ENCODE measurements around the gene ZNF175. TPM values are rescaled to one million over a fixed set of nuclear protein-coding genes. Genes with fewer than 3 reads are reported as not detected.
A peak's percentile ranks its signal among the peaks of the same experiment; 100 is the strongest.

The ZNF175 gene
- 10 to 100 TPM; 17.1 to 17.4 TPM for total RNA-seq
- polyA plus RNA-seq, result 1 to 10 TPM in 1 of 2 donors, under 1 TPM in 1; 0.65 to 2.6 TPM

- Histone ChIP-seq H3K36me3 (ENCODE audit: insufficient read depth, low read length) (peaks cover 7% of the 10 kb centered on the region), H3K4me1 (ENCODE audit: insufficient read depth, low read length) (peaks cover 19% of the 10 kb centered on the region), H3K27me3 (ENCODE audit: insufficient read depth, low read length) (no peaks in the 10 kb centered on the region), H3K9me3 (ENCODE audit: control insufficient read depth in 1 of 2, low read length in 2 of 2) (no peaks in the 10 kb centered on the region), H3K27ac (ENCODE audit: low read depth, low read length) (no peak within 1 kb of the TSS), H3K4me3 (ENCODE audit: low read length in 2 of 2) (peak within 1 kb of the TSS; percentile 39 to 68)
- Mint-ChIP-seq H3K4me3 (peak within 1 kb of the TSS; percentile 94 to 100 (median 96)), H3K36me3 (peaks cover 18 to 37% of the 10 kb centered on the region in 2 donors), H3K9me3 (peaks cover 0 to 4% (median 0%) of the 10 kb centered on the region in 8 donors), H3K4me1 (peaks cover 19 to 36% (median 25%) of the 10 kb centered on the region in 4 donors), H3K27ac (peak within 1 kb of the TSS; percentile 63 to 94 (median 85)), H3K27me3 (peaks cover 3 to 6% of the 10 kb centered on the region in 2 donors)
- ChIA-PET CTCF (ENCODE audit: partially characterized antibody) (interaction anchor here (0.5 kb wide), 1 partner anchor 143 kb away, joined by 3 read pairs; no protein-coding TSS in a partner anchor), POLR2A (ENCODE audit: partially characterized antibody) (interaction anchor here (1.0 kb wide), 2 partner anchors 23 to 133 kb away, joined by 4 to 7 read pairs; no protein-coding TSS in a partner anchor)
- intact Hi-C loops (cut with micrococcal nuclease), result loop anchor here (1.0 to 5.0 kb wide), 2 partner anchors 23 to 131 kb away; no protein-coding TSS in a partner anchor
- peak; percentile 71 to 79 (median 74) for DNase-seq
Observed at GRCh38 chr19:51570962-51571575, at the start of gene ZNF175. Gene ZNF175, plus strand, starts transcription at chr19:51571283. Its CDS starts 2,047 bp downstream, at chr19:51573330.

- Mint-ChIP-seq H3K4me1 (no peaks in the 10 kb centered on the region), H3K36me3 (no peaks in the 10 kb centered on the region), H3K9me3 (peaks cover 0 to 3% (median under 1%) of the 10 kb centered on the region in 8 donors), H3K4me3 (no peak overlapping the region), H3K27me3 (peaks cover 18 to 19% of the 10 kb centered on the region in 2 donors), H3K27ac (no peak overlapping the region)
- Histone ChIP-seq H3K27ac (ENCODE audit: low read depth, low read length) (no peak overlapping the region), H3K36me3 (ENCODE audit: insufficient read depth, low read length) (no peaks in the 10 kb centered on the region), H3K4me1 (ENCODE audit: insufficient read depth, low read length) (no peaks in the 10 kb centered on the region), H3K27me3 (ENCODE audit: insufficient read depth, low read length) (no peaks in the 10 kb centered on the region), H3K9me3 (ENCODE audit: control insufficient read depth in 1 of 2, low read length in 2 of 2) (no peaks in the 10 kb centered on the region), H3K4me3 (ENCODE audit: low read length in 2 of 2) (no peak overlapping the region)
- ChIA-PET CTCF (ENCODE audit: partially characterized antibody) (no interaction called here), POLR2A (ENCODE audit: partially characterized antibody) (no interaction called here)
- intact Hi-C loops (cut with micrococcal nuclease), result no loop called here
- DNase-seq, result no peak
Observed at GRCh38 chr19:51521357-51521756, 49.7 kb upstream of the ZNF175 start.

GRCh38 chr19:51521781-51522180 lies 49.3 kb upstream of the ZNF175 start:
- POLR2A ChIA-PET (ENCODE audit: partially characterized antibody), result no interaction called here
- CTCF ChIA-PET (ENCODE audit: partially characterized antibody), result interaction anchor here (0.9 kb wide), 2 partner anchors 8 to 100 kb away, joined by 3 to 4 read pairs; no protein-coding TSS in a partner anchor
- H3K36me3 ChIP-seq (ENCODE audit: insufficient read depth, low read length), result no peaks in the 10 kb centered on the region
- no peak overlapping the region for H3K27ac ChIP-seq (ENCODE audit: low read depth, low read length)
- H3K4me3 ChIP-seq (ENCODE audit: low read length in 2 of 2), result no peak overlapping the region
- H3K36me3 Mint-ChIP-seq, result no peaks in the 10 kb centered on the region
- DNase-seq, result no peak
- intact Hi-C loops (cut with micrococcal nuclease), result no loop called here
- no peak overlapping the region for H3K4me3 Mint-ChIP-seq
- no peaks in the 10 kb centered on the region for H3K9me3 ChIP-seq (ENCODE audit: control insufficient read depth in 1 of 2, low read length in 2 of 2)
- H3K9me3 Mint-ChIP-seq, result peaks cover 0 to 3% (median under 1%) of the 10 kb centered on the region in 8 donors
- no peaks in the 10 kb centered on the region for H3K4me1 Mint-ChIP-seq
- H3K27me3 Mint-ChIP-seq, result peaks cover 18 to 19% of the 10 kb centered on the region in 2 donors
- H3K4me1 ChIP-seq (ENCODE audit: insufficient read depth, low read length), result no peaks in the 10 kb centered on the region
- H3K27ac Mint-ChIP-seq, result no peak overlapping the region
- H3K27me3 ChIP-seq (ENCODE audit: insufficient read depth, low read length), result no peaks in the 10 kb centered on the region

GRCh38 chr19:51524666-51525264 lies 46.3 kb upstream of the ZNF175 start:
- Histone ChIP-seq H3K4me1 (ENCODE audit: insufficient read depth, low read length) (no peaks in the 10 kb centered on the region), H3K9me3 (ENCODE audit: control insufficient read depth in 1 of 2, low read length in 2 of 2) (no peaks in the 10 kb centered on the region), H3K27me3 (ENCODE audit: insufficient read depth, low read length) (peaks cover 3% of the 10 kb centered on the region), H3K4me3 (ENCODE audit: low read length in 2 of 2) (no peak overlapping the region), H3K27ac (ENCODE audit: low read depth, low read length) (no peak overlapping the region), H3K36me3 (ENCODE audit: insufficient read depth, low read length) (no peaks in the 10 kb centered on the region)
- H3K27me3 Mint-ChIP-seq, result peaks cover 11 to 32% of the 10 kb centered on the region in 2 donors
- ChIA-PET POLR2A (ENCODE audit: partially characterized antibody) (no interaction called here), CTCF (ENCODE audit: partially characterized antibody) (interaction anchor here (1.7 kb wide), 1 partner anchor 8 kb away, joined by 3 read pairs; no protein-coding TSS in a partner anchor)
- no peak overlapping the region for H3K27ac Mint-ChIP-seq
- DNase-seq, result no peak
- no peaks in the 10 kb centered on the region for H3K4me1 Mint-ChIP-seq
- no peaks in the 10 kb centered on the region for H3K36me3 Mint-ChIP-seq
- H3K4me3 Mint-ChIP-seq, result no peak overlapping the region
- intact Hi-C loops (cut with micrococcal nuclease), result no loop called here
- no peaks in the 10 kb centered on the region for H3K9me3 Mint-ChIP-seq

- Mint-ChIP-seq H3K4me3 (no peak overlapping the region), H3K27ac (no peak overlapping the region), H3K27me3 (peaks cover 8 to 33% of the 10 kb centered on the region in 2 donors), H3K4me1 (no peaks in the 10 kb centered on the region), H3K9me3 (no peaks in the 10 kb centered on the region), H3K36me3 (no peaks in the 10 kb centered on the region)
- Histone ChIP-seq H3K4me3 (ENCODE audit: low read length in 2 of 2) (no peak overlapping the region), H3K27me3 (ENCODE audit: insufficient read depth, low read length) (peaks cover 3% of the 10 kb centered on the region), H3K36me3 (ENCODE audit: insufficient read depth, low read length) (no peaks in the 10 kb centered on the region), H3K4me1 (ENCODE audit: insufficient read depth, low read length) (no peaks in the 10 kb centered on the region), H3K27ac (ENCODE audit: low read depth, low read length) (no peak overlapping the region), H3K9me3 (ENCODE audit: control insufficient read depth in 1 of 2, low read length in 2 of 2) (no peaks in the 10 kb centered on the region)
- ChIA-PET POLR2A (ENCODE audit: partially characterized antibody) (no interaction called here), CTCF (ENCODE audit: partially characterized antibody) (interaction anchor here (1.7 kb wide), 1 partner anchor 9 kb away, joined by 3 read pairs; no protein-coding TSS in a partner anchor)
- no peak for DNase-seq
- intact Hi-C loops (cut with micrococcal nuclease), result no loop called here
Observed at GRCh38 chr19:51525651-51526050, 45.4 kb upstream of the ZNF175 start.

- H3K9me3 Mint-ChIP-seq, result peaks cover 0 to 2% (median 0%) of the 10 kb centered on the region in 8 donors
- Histone ChIP-seq H3K27ac (ENCODE audit: low read depth, low read length) (no peak overlapping the region), H3K9me3 (ENCODE audit: control insufficient read depth in 1 of 2, low read length in 2 of 2) (no peaks in the 10 kb centered on the region), H3K36me3 (ENCODE audit: insufficient read depth, low read length) (no peaks in the 10 kb centered on the region), H3K27me3 (ENCODE audit: insufficient read depth, low read length) (peaks cover 3% of the 10 kb centered on the region), H3K4me1 (ENCODE audit: insufficient read depth, low read length) (no peaks in the 10 kb centered on the region), H3K4me3 (ENCODE audit: low read length in 2 of 2) (no peak overlapping the region)
- H3K36me3 Mint-ChIP-seq, result no peaks in the 10 kb centered on the region
- no peak for DNase-seq
- H3K27ac Mint-ChIP-seq, result no peak overlapping the region
- peaks cover 17 to 43% of the 10 kb centered on the region in 2 donors for H3K27me3 Mint-ChIP-seq
- no peak overlapping the region for H3K4me3 Mint-ChIP-seq
- ChIA-PET POLR2A (ENCODE audit: partially characterized antibody) (no interaction called here), CTCF (ENCODE audit: partially characterized antibody) (no interaction called here)
- H3K4me1 Mint-ChIP-seq, result no peaks in the 10 kb centered on the region
- intact Hi-C loops (cut with micrococcal nuclease), result no loop called here
Observed at GRCh38 chr19:51529301-51529700, 41.8 kb upstream of the ZNF175 start.

GRCh38 chr19:51530616-51531015 lies 40.5 kb upstream of the ZNF175 start:
- H3K27ac Mint-ChIP-seq, result no peak overlapping the region
- no peak overlapping the region for H3K27ac ChIP-seq (ENCODE audit: low read depth, low read length)
- no peak for DNase-seq
- H3K4me3 ChIP-seq (ENCODE audit: low read length in 2 of 2), result no peak overlapping the region
- no peaks in the 10 kb centered on the region for H3K4me1 Mint-ChIP-seq
- no peaks in the 10 kb centered on the region for H3K36me3 ChIP-seq (ENCODE audit: insufficient read depth, low read length)
- H3K36me3 Mint-ChIP-seq, result no peaks in the 10 kb centered on the region
- ChIA-PET CTCF (ENCODE audit: partially characterized antibody) (no interaction called here), POLR2A (ENCODE audit: partially characterized antibody) (no interaction called here)
- H3K4me3 Mint-ChIP-seq, result no peak overlapping the region
- H3K27me3 ChIP-seq (ENCODE audit: insufficient read depth, low read length), result peaks cover 3% of the 10 kb centered on the region
- intact Hi-C loops (cut with micrococcal nuclease), result no loop called here
- no peaks in the 10 kb centered on the region for H3K9me3 ChIP-seq (ENCODE audit: control insufficient read depth in 1 of 2, low read length in 2 of 2)
- peaks cover 0 to 14% (median 0%) of the 10 kb centered on the region in 8 donors for H3K9me3 Mint-ChIP-seq
- no peaks in the 10 kb centered on the region for H3K4me1 ChIP-seq (ENCODE audit: insufficient read depth, low read length)
- peaks cover 24 to 45% of the 10 kb centered on the region in 2 donors for H3K27me3 Mint-ChIP-seq

All from CD4-positive, alpha-beta memory T cell (primary cell).